ENCODE data around the gene SEMG1.

DNA sequence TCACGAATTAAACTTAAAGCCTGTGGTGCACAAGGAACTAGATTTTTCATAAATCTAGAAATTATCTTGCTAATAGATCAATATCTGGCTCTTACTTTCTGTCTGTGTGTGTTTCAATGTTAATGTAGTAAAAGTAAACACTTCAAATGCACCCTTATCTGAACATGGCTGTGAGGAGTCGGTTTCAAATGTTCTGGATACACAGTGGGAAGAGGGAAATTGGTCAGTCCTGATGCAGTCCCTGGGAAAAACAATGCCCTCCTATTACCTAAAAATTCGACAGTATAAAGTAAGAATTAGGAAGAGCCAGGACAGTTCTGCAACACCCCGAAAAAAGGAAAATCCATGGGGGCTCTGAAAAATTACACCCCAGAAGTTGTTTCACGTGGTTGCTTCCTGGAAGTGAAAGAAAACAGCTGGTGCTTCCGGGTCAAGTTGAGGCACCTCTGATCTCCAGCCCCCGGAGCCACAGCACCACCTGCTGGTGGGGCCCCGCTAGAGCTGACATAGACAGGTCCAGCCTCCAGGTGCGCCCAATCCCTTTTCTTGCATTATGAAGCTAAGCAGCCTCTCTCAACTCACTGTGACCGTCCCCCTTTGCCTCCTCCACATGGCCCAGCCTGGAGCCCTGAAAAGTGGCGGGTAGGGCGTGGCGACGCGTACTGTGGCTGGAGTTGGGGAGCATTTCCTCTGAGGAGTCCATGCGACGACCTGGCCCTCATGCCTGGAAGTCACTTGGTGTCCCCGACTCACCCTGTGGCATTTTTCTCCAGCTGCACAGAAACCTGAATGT is 22.6 kb downstream of the SEMG1 start:
- TF ChIP-seq, protein P1, sequence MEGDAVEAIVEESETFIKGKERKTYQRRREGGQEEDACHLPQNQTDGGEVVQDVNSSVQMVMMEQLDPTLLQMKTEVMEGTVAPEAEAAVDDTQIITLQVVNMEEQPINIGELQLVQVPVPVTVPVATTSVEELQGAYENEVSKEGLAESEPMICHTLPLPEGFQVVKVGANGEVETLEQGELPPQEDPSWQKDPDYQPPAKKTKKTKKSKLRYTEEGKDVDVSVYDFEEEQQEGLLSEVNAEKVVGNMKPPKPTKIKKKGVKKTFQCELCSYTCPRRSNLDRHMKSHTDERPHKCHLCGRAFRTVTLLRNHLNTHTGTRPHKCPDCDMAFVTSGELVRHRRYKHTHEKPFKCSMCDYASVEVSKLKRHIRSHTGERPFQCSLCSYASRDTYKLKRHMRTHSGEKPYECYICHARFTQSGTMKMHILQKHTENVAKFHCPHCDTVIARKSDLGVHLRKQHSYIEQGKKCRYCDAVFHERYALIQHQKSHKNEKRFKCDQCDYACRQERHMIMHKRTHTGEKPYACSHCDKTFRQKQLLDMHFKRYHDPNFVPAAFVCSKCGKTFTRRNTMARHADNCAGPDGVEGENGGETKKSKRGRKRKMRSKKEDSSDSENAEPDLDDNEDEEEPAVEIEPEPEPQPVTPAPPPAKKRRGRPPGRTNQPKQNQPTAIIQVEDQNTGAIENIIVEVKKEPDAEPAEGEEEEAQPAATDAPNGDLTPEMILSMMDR (IDR thresholded peaks at IDR 0.05): peak; percentile 84
- no peak for TF ChIP-seq REST (IDR thresholded peaks at IDR 0.05; ENCODE audit: insufficient read depth in 1 of 2, low read depth in 2 of 2, low read length in 1 of 2)
